ENCODE measurements around the gene ZBP1.

The ZBP1 gene

GRCh38 chr20:57620274-57620990 lies at the start of gene ZBP1:
TSS of gene ZBP1 (minus strand) at chr20:57620426. CDS start at chr20:57620295, 131 bp downstream.
- DNase-seq (ENCODE audit: insufficient read length, low spot score) (no peak), FAIRE-seq (no peak)
- TF ChIP-seq CTCF (IDR thresholded peaks at IDR 0.05; ENCODE audit: insufficient read depth, missing control alignments) = no peak

GRCh38 chr20:57669632-57670031 lies 49.4 kb upstream of the ZBP1 start:
- FAIRE-seq (no peak), DNase-seq (ENCODE audit: insufficient read length, low spot score) (no peak)
- TF ChIP-seq CTCF (IDR thresholded peaks at IDR 0.05; ENCODE audit: insufficient read depth, missing control alignments) = no peak

GRCh38 chr20:57667924-57668782 lies 47.9 kb upstream of the ZBP1 start:
- no peak for DNase-seq (ENCODE audit: insufficient read length, low spot score)
- no peak for FAIRE-seq
- no peak for TF ChIP-seq CTCF (IDR thresholded peaks at IDR 0.05; ENCODE audit: insufficient read depth, missing control alignments)

GRCh38 chr20:57667388-57667787 lies 47.2 kb upstream of the ZBP1 start:
- TF ChIP-seq CTCF (IDR thresholded peaks at IDR 0.05; ENCODE audit: insufficient read depth, missing control alignments) = no peak
- DNase-seq (ENCODE audit: insufficient read length, low spot score) = no peak
- FAIRE-seq = no peak

- TF ChIP-seq CTCF (IDR thresholded peaks at IDR 0.05; ENCODE audit: insufficient read depth, missing control alignments) = no peak
- FAIRE-seq (no peak), DNase-seq (ENCODE audit: insufficient read length, low spot score) (no peak)
Observed at GRCh38 chr20:57666834-57667157, 46.6 kb upstream of the ZBP1 start.

GRCh38 chr20:57666106-57666833 lies 46.0 kb upstream of the ZBP1 start:
- no peak for TF ChIP-seq CTCF (IDR thresholded peaks at IDR 0.05; ENCODE audit: insufficient read depth, missing control alignments)
- DNase-seq (ENCODE audit: insufficient read length, low spot score) (no peak), FAIRE-seq (no peak)

All from D721Med (cell line).